Adrenal gland (tissue), 12 donors: ENCODE measurements around the gene REEP1. TPM values are rescaled to one million over a fixed set of nuclear protein-coding genes. Genes with fewer than 3 reads are reported as not detected.
A peak's percentile ranks its signal among the peaks of the same experiment; 100 is the strongest.
"Not testable (repeated sequence)": the region's sequence is repeated elsewhere in the genome, so short reads cannot be mapped to it uniquely, and the experiment has no call there.

Source experiments
- DNase-seq, 7 donors: peaks; one replicate each; pipeline ENCODE4 v3.0.0-alpha.2; 2019 to 2020
- H3K27ac ChIP-seq, 5 donors: fragments of 200-600 bp; sonication (generic) in 4 of 5; 1 replicate in 3 of 5; 2 replicates in 2 of 5; pipeline versions ENCODE4 v1.5.1 to v1.8.0; 2016 to 2020; ENCODE audit warnings: mild to moderate bottlenecking in 1 of 5
- H3K27me3 ChIP-seq: fragments of 200-600 bp; 2 replicates; pipeline ENCODE4 v1.8.0; 2021
- H3K36me3 ChIP-seq, 2 donors: fragments of 200-600 bp; replicated peaks in 1 of 2; 1 replicate in 1 of 2; 2 replicates in 1 of 2; pipeline versions ENCODE4 v1.5.1 to v1.8.0; 2018 to 2022
- H3K4me1 ChIP-seq, 2 donors: fragments of 200-600 bp; replicated peaks in 1 of 2; 1 replicate in 1 of 2; 2 replicates in 1 of 2; pipeline versions ENCODE4 v1.5.1 to v1.8.0; 2018 to 2021
- H3K4me3 ChIP-seq, 4 donors: fragments of 200-600 bp; sonication (generic) in 3 of 4; one replicate each; pipeline ENCODE4 v1.5.1; 2016 to 2018
- H3K9me3 ChIP-seq, 3 donors: fragments of 200-600 bp; sonication (generic) in 1 of 3; replicated peaks in 1 of 3; 1 replicate in 2 of 3; 2 replicates in 1 of 3; pipeline versions ENCODE4 v1.5.1 to v1.8.0; 2016 to 2021
- POLR2A ChIP-seq, 2 donors: fragments of 450-650 bp; IDR thresholded peaks; one replicate each; pipeline ENCODE4 v1.6.1; 2017; ENCODE audit warnings: antibody characterized with exemption in 2 of 2, mild to moderate bottlenecking in 2 of 2, moderate library complexity in 1 of 2
- WGBS, 4 donors: extraction: QIAGEN DNeasy Blood & Tissue Kit in 2 of 4; methylation state at CpG; one replicate each; pipeline versions ENCODE4 v1.1.5 to v1.1.7; 2013 to 2017; 5-methylcytosine and 5-hydroxymethylcytosine counted together
- intact Hi-C, 2 donors: fragments of 100-400 bp; cut with DNase I; formaldehyde crosslinking; loops; one replicate each; pipeline versions ENCODE4 v1.14.1 to v1.15.0; 2022 to 2023
- polyA plus RNA-seq, 3 donors: library from polyadenylated mRNA; stranded (reverse); fragments of 200-250 nt in 2 of 3; fragments of 350-450 nt in 1 of 3; fragmentation: Illumina TruSeq in 1 of 3; extraction: RNeasy Lipid Tissue Mini Kit (QIAGEN cat#74804) in 1 of 3; gene quantifications; one replicate each; pipeline ENCODE4 v1.2.3, GENCODE V29; 2013 to 2014
- total RNA-seq, 9 donors: library from RNA; depleted of rRNA in 4 of 9; stranded (reverse); fragments of >200 nt in 4 of 9; fragments of 120-200 nt in 1 of 9; fragmentation: NEBNext Ultra II Directional in 1 of 9; extraction: Animal tissue kit (Norgen Biotek cat#: 25700) in 1 of 9; gene quantifications; one replicate each; pipeline versions ENCODE4 v1.1.0 to v1.2.4, GENCODE V29; 2013 to 2023
- TF ChIP-seq, protein P1 (sequence below), 6 experiments: fragments of 450-650 bp in 4 of 6; fragments of 200-600 bp in 2 of 6; sonication (generic) in 1 of 6; IDR thresholded peaks; 1 replicate in 5 of 6; 2 replicates in 1 of 6; pipeline versions ENCODE4 v1.5.1 to v1.8.0; 2016 to 2021; ENCODE audit warnings: antibody characterized with exemption in 6 of 6, mild to moderate bottlenecking in 2 of 6, moderate library complexity in 1 of 6
- donor health status: healthy with polysubstance abuse.
- donor health status: Bipolar disorder and iron deficiency.
- donor health status: DM: yes; HTN: yes; CAD: no.
- donor health status: DM: no; HTN: no; CAD: no.
- donor health status: DM: no; HTN: no; CAD: no.
- donor health status: DM: yes; HTN: yes; CAD: no.

Gene REEP1
- total and polyA plus RNA-seq, 12 donors, result 0.36 to 9.3 (median 3.1) TPM

DNA sequence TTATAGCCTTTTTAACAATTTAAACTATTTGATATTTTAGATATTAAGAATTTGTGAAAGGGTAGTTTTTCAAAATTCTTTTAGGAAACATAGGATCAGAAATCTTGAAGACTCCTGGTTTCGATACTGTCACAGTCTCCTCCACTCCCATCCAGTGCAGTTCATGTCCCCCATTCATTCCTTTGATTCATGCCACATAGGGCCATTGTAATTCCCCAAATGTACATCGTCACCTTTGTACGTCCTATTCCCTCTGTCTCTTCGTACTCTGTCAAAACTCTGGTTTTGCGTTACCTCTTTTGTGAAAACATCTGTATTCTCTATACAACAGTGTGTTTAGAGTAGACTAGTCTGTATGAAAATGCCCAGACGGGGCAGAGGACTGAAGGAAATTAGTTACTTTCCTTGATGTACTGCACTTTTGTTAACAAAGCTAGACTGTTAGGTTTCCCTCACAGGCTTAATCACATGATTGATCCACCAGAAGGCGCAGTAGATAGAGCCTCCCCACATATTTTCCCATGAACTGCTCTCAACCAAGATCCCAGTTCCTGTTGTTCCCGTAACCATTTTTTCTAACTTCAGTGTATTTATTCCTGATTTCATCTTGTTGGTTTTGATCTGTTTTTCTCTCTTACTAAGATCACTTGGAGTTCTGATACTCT, 135.6 kb downstream of the REEP1 start:
- 75 to 85% (median 81%) methylated on average over 8 of the region's 8 CpGs for WGBS, 4 donors
- Histone ChIP-seq H3K4me1 (peaks cover 0 to 22% of the 10 kb centered on the region in 2 donors), H3K27ac (no peak overlapping the region), H3K27me3 (no peaks in the 10 kb centered on the region), H3K36me3 (peaks cover 0 to 7% of the 10 kb centered on the region in 2 donors), H3K4me3 (no peak overlapping the region), H3K9me3 (no peaks in the 10 kb centered on the region)
- TF ChIP-seq, protein P1, sequence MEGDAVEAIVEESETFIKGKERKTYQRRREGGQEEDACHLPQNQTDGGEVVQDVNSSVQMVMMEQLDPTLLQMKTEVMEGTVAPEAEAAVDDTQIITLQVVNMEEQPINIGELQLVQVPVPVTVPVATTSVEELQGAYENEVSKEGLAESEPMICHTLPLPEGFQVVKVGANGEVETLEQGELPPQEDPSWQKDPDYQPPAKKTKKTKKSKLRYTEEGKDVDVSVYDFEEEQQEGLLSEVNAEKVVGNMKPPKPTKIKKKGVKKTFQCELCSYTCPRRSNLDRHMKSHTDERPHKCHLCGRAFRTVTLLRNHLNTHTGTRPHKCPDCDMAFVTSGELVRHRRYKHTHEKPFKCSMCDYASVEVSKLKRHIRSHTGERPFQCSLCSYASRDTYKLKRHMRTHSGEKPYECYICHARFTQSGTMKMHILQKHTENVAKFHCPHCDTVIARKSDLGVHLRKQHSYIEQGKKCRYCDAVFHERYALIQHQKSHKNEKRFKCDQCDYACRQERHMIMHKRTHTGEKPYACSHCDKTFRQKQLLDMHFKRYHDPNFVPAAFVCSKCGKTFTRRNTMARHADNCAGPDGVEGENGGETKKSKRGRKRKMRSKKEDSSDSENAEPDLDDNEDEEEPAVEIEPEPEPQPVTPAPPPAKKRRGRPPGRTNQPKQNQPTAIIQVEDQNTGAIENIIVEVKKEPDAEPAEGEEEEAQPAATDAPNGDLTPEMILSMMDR (IDR thresholded peaks at IDR 0.05), result no peak
- no peak for TF ChIP-seq POLR2A (IDR thresholded peaks at IDR 0.05)
- no peak for DNase-seq
- intact Hi-C loops, result no loop called here

DNA sequence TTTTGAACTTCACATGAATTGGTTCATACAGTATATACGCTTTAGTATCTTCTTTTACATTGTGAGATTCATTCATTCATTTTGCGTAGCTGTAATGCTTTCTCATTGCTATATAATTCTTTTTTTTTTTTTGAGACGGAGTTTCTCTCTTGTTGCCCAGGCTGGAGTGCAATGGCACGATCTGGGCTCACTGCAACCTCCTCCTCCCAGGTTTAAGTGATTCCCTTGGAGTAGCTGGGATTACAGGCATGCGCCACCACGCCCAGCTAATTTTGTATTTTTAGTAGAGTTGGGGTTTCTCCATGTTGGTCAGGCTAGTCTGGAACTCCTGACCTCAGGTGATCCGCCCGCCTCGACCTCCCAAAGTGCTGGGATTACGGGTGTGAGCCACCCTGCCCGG, 136.9 kb downstream of the REEP1 start:
- WGBS, 4 donors, result 88 to 92% (median 89%) methylated on average over 11 of the region's 11 CpGs
- H3K9me3 ChIP-seq, DNase-seq, intact Hi-C loops, H3K36me3 ChIP-seq, H3K27me3 ChIP-seq, H3K27ac ChIP-seq: not testable (repeated sequence)
- peak overlapping the region in 1 of 4 donors; percentile 65 for H3K4me3 ChIP-seq
- peaks cover 4 to 30% of the 10 kb centered on the region in 2 donors for H3K4me1 ChIP-seq

DNA sequence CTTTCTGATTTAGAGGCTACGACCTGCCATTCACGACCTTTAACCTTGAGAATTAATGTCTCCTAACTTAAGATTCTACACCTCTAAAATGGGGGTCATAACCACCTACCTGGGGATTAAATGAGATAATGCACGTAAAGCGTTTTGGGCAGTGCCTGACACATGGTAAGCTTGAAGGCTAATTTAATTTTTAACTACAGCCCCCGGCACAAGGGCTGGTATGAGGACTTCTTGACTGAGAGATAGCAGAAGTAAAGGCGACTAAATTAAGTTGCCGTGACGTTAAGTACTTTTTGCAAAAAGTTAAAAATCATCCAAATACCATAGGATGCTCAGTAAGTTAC, 137.6 kb downstream of the REEP1 start:
- no peak for DNase-seq
- Histone ChIP-seq H3K27me3 (no peaks in the 10 kb centered on the region), H3K4me1 (peaks cover 4 to 30% of the 10 kb centered on the region in 2 donors), H3K9me3 (no peaks in the 10 kb centered on the region), H3K4me3 (peak overlapping the region; percentile 35 to 65 (median 56)), H3K36me3 (no peaks in the 10 kb centered on the region), H3K27ac (peak overlapping the region in 4 of 5 donors; percentile 49 to 81 (median 69))
- intact Hi-C loops, result no loop called here
- WGBS, 4 donors, result 1 to 5% (median 2%) methylated on average over 8 of the region's 8 CpGs
- no peak for TF ChIP-seq POLR2A (IDR thresholded peaks at IDR 0.05)
- TF ChIP-seq, protein P1 (IDR thresholded peaks at IDR 0.05), result no peak

DNA sequence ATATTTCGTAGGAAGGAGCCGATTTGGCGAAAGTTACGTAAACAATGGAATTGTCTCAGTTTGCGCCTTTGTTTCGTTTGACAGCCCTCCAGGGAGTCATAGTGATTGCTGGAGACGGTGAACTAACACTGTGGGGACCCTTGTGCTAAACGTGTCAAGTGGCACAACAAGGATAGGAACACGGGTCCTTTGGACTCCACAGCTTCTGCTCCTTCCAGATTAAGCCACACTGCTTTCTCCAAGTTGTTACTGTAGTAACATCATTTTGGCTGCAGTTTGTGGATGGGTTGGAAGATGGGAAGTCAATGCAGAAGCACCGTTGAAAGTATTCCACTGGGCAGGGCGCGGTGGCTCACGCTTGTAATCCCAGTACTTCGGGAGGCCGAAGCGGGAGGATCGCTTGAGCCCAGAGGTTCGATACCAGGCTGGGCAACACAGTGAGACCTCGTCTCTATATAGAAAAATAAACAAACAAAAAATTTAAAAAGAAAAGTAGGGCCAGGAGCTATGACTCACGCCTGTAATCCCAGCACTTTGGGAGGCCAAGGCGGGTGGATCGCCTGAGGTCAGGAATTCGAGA, 141.5 kb downstream of the REEP1 start:
- H3K4me1 ChIP-seq, result peaks cover 21 to 53% of the 10 kb centered on the region in 2 donors

More for the DNA sequence above, 141.5 kb downstream of the REEP1 start:
- 27 to 52% (median 35%) methylated on average over 23 of the region's 23 CpGs for WGBS, 4 donors
- Histone ChIP-seq H3K27ac (peak overlapping the region; percentile 98 to 100 (median 100)), H3K4me3 (peak overlapping the region in 3 of 4 donors; percentile 86 to 99 (median 90)), H3K9me3 (no peaks in the 10 kb centered on the region), H3K36me3 (no peaks in the 10 kb centered on the region), H3K27me3 (no peaks in the 10 kb centered on the region)
- intact Hi-C loops, result no loop called here
- TF ChIP-seq, protein P1 (IDR thresholded peaks at IDR 0.05), result no peak
- no peak for TF ChIP-seq POLR2A (IDR thresholded peaks at IDR 0.05)
- peak in 1 of 7 donors; percentile 32 for DNase-seq
